A549 (cell line): Measurements from ENCODE around the gene RGMB. TPM values are rescaled to one million over a fixed set of nuclear protein-coding genes. Genes with fewer than 3 reads are reported as not detected.

Experiments
- ATAC-seq, 2 experiments: fragments of 200-7000 bp in 1 of 2; fragments of >200 bp in 1 of 2; cut with Nextera tagmentation in 1 of 2; cut with Tn5 transposase in 1 of 2; 3 replicates each; pipeline versions ENCODE4 v1.8.0 to v1.9.1; 2018 to 2020; ENCODE audit warnings: mild to moderate bottlenecking in 1 of 2, moderate library complexity in 1 of 2
- CTCF ChIA-PET: fragments of 300-600 bp; sonication (Branson Sonifier 250); formaldehyde crosslinking; extraction: SDS; loops from one replicate; lab custom pipeline; 2021; ENCODE audit warnings: antibody characterized with exemption, inconsistent platforms; lab: Yijun Ruan, JAX
- POLR2A ChIA-PET: fragments of 350-600 bp; formaldehyde crosslinking; extraction: SDS; loops from one replicate; lab custom pipeline; 2021; ENCODE audit warnings: antibody characterized with exemption, inconsistent platforms; lab: Yijun Ruan, JAX
- DNase-seq, 2 experiments: peaks; one replicate each; pipeline versions ENCODE4 v3.0.0 to v3.0.0-alpha.2; 2011 to 2016; ENCODE audit warnings: low read depth in 1 of 2, low spot score in 1 of 2
- FAIRE-seq: peaks from 2 replicates; lab custom pipeline; 2011; peaks lifted over from hg19 to GRCh38; lab: Jason Lieb, UNC
- H3K27ac ChIP-seq, 2 experiments: fragments of >200 bp; sonication (Bioruptor Twin); formaldehyde crosslinking; 3 replicates each; pipeline ENCODE4 v1.5.1; 2016 to 2017
- H3K4me1 ChIP-seq: fragments of >200 bp; sonication (Bioruptor Twin); formaldehyde crosslinking; 3 replicates; pipeline ENCODE4 v1.6.1; 2016
- H3K4me2 ChIP-seq: fragments of >200 bp; sonication (Bioruptor Twin); formaldehyde crosslinking; 3 replicates; pipeline ENCODE4 v1.6.1; 2016
- H3K4me3 ChIP-seq: fragments of >200 bp; sonication (Bioruptor Twin); formaldehyde crosslinking; 3 replicates; pipeline ENCODE4 v1.5.1; 2016
- H3K9me3 ChIP-seq: fragments of >200 bp; sonication (Bioruptor Twin); formaldehyde crosslinking; 3 replicates; pipeline ENCODE4 v1.6.1; 2016
- CBX2 ChIP-seq: fragments of 200-600 bp; sonication (generic); IDR thresholded peaks from 2 replicates; pipeline ENCODE4 v1.6.1; 2016; ENCODE audit warnings: low read depth, mild to moderate bottlenecking, borderline replicate concordance
- HOXA7 ChIP-seq: fragments of 250-450 bp; sonication (Bioruptor Pico); IDR thresholded peaks from 2 replicates; pipeline ENCODE4 v1.5.0; 2020; ENCODE audit warnings: mild to moderate bottlenecking, moderate library complexity
- HOXB5 ChIP-seq: fragments of 250-450 bp; sonication (Bioruptor Pico); IDR thresholded peaks from 2 replicates; pipeline ENCODE4 v1.5.0; 2020; ENCODE audit warnings: mild to moderate bottlenecking, moderate library complexity
- JUN ChIP-seq, 2 experiments: fragments of >200 bp; sonication (Bioruptor Twin); formaldehyde crosslinking; IDR thresholded peaks; 2 replicates in 1 of 2; 3 replicates in 1 of 2; pipeline ENCODE4 v1.6.1; 2016 to 2017
- JUNB ChIP-seq: fragments of >200 bp; sonication (Bioruptor Twin); formaldehyde crosslinking; IDR thresholded peaks from 2 replicates; pipeline ENCODE4 v1.6.1; 2016
- MYC ChIP-seq: IDR thresholded peaks from 2 replicates; pipeline ENCODE4 v1.6.1; 2012; ENCODE audit warnings: mild to moderate bottlenecking, inconsistent platforms, low read length, improper control_type of control experiment, borderline replicate concordance
- NFE2L2 ChIP-seq: fragments of 150-350 bp; conservative IDR thresholded peaks from 2 replicates; pipeline ENCODE4 v1.6.1; 2014; ENCODE audit warnings: low read length
- PHF8 ChIP-seq: fragments of 200-600 bp; sonication (generic); IDR thresholded peaks from 2 replicates; pipeline ENCODE4 v1.6.1; 2016; ENCODE audit warnings: low read depth, mild to moderate bottlenecking, antibody characterized with exemption, moderate library complexity, borderline replicate concordance
- POLR2A ChIP-seq: IDR thresholded peaks from 2 replicates; pipeline ENCODE4 v1.6.1; 2012; ENCODE audit warnings: mild to moderate bottlenecking, low read length
- RCOR1 ChIP-seq: fragments of 150-350 bp; IDR thresholded peaks from 2 replicates; pipeline ENCODE4 v1.6.1; 2014; ENCODE audit warnings: antibody characterized with exemption, low read length, low read depth
- SMC3 ChIP-seq: fragments of >200 bp; sonication (Bioruptor Twin); formaldehyde crosslinking; IDR thresholded peaks from 3 replicates; pipeline ENCODE4 v1.6.1; 2018; ENCODE audit warnings: inconsistent platforms
- SREBF2 ChIP-seq: fragments of 450-650 bp; IDR thresholded peaks from 2 replicates; pipeline ENCODE4 v1.6.1; 2014; ENCODE audit warnings: mild to moderate bottlenecking, moderate library complexity
- ZC3H11A ChIP-seq: fragments of 450-650 bp; IDR thresholded peaks from 2 replicates; pipeline ENCODE4 v1.6.1; 2014; ENCODE audit warnings: antibody characterized with exemption, mild to moderate bottlenecking
- ZNF302 ChIP-seq: fragments of 250-450 bp; sonication (Bioruptor Pico); IDR thresholded peaks from 2 replicates; pipeline ENCODE4 v1.9.0; 2021; ENCODE audit warnings: inconsistent platforms, mild to moderate bottlenecking, moderate library complexity
- WGBS: methylation state at CpG from one replicate; pipeline ENCODE4 v1.1.6; 2017; ENCODE audit errors: missing lambda C conversion rate; 5-methylcytosine and 5-hydroxymethylcytosine counted together
- polyA minus RNA-seq: library from RNA; depleted of rRNA, polyadenylated mRNA; stranded (reverse); fragments of >200 nt; gene quantifications from 2 replicates; pipeline ENCODE4 v1.2.3, GENCODE V29; 2011; rRNA and poly(A)+ RNA removed
- polyA plus RNA-seq, 4 experiments: library from polyadenylated mRNA; depleted of rRNA in 3 of 4; stranded (reverse); fragments of >200 nt; fragmentation: RNase III in 1 of 4; extraction: RNeasy Plus Mini Kit Qiagen cat#74134 plus additional on column Dnase treatment in 1 of 4; gene quantifications; 2 replicates in 3 of 4; 3 replicates in 1 of 4; pipeline ENCODE4 v1.2.3, GENCODE V29; 2011 to 2017
- TF ChIP-seq, protein P1 (sequence below): fragments of 450-650 bp; IDR thresholded peaks from 2 replicates; pipeline ENCODE4 v1.6.1; 2014; ENCODE audit warnings: antibody characterized with exemption
- TF ChIP-seq, protein P2 (sequence below): fragments of >200 bp; sonication (Bioruptor Twin); formaldehyde crosslinking; IDR thresholded peaks from 3 replicates; pipeline ENCODE4 v1.5.1; 2016
- TF ChIP-seq, protein P3 (sequence below): IDR thresholded peaks from 2 replicates; pipeline ENCODE4 v1.6.1; 2012
- TF ChIP-seq, protein P4 (sequence below): fragments of >200 bp; sonication (Bioruptor Twin); formaldehyde crosslinking; IDR thresholded peaks from 3 replicates; pipeline ENCODE4 v1.6.1; 2016
- TF ChIP-seq, protein P5 (sequence below): IDR thresholded peaks from 2 replicates; pipeline ENCODE4 v1.6.1; 2012; ENCODE audit warnings: low read depth, borderline replicate concordance
- TF ChIP-seq, protein P6 (sequence below): fragments of 150-350 bp; IDR thresholded peaks from 2 replicates; pipeline ENCODE4 v1.6.1; 2014; ENCODE audit warnings: low read depth, mild to moderate bottlenecking, low read length

RGMB gene, protein sequence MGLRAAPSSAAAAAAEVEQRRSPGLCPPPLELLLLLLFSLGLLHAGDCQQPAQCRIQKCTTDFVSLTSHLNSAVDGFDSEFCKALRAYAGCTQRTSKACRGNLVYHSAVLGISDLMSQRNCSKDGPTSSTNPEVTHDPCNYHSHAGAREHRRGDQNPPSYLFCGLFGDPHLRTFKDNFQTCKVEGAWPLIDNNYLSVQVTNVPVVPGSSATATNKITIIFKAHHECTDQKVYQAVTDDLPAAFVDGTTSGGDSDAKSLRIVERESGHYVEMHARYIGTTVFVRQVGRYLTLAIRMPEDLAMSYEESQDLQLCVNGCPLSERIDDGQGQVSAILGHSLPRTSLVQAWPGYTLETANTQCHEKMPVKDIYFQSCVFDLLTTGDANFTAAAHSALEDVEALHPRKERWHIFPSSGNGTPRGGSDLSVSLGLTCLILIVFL
- polyA plus RNA-seq (2011; rRNA removed) (5.3 and 7.5 TPM in 2 replicates), polyA plus RNA-seq (2017; fragmentation: RNase III; extraction: RNeasy Plus Mini Kit Qiagen cat#74134 plus additional on column Dnase treatment) (5.6 to 6.1 TPM (median 6.1 TPM) in 3 replicates), polyA minus RNA-seq (13.0 and 14.7 TPM in 2 replicates)
- 8.5 and 10.8 TPM in 2 replicates for polyA plus RNA-seq (2012; cell fraction: cytosol; rRNA removed)
- polyA plus RNA-seq (2012; cell fraction: nucleus; rRNA removed), result 11.4 and 13.6 TPM in 2 replicates

DNA sequence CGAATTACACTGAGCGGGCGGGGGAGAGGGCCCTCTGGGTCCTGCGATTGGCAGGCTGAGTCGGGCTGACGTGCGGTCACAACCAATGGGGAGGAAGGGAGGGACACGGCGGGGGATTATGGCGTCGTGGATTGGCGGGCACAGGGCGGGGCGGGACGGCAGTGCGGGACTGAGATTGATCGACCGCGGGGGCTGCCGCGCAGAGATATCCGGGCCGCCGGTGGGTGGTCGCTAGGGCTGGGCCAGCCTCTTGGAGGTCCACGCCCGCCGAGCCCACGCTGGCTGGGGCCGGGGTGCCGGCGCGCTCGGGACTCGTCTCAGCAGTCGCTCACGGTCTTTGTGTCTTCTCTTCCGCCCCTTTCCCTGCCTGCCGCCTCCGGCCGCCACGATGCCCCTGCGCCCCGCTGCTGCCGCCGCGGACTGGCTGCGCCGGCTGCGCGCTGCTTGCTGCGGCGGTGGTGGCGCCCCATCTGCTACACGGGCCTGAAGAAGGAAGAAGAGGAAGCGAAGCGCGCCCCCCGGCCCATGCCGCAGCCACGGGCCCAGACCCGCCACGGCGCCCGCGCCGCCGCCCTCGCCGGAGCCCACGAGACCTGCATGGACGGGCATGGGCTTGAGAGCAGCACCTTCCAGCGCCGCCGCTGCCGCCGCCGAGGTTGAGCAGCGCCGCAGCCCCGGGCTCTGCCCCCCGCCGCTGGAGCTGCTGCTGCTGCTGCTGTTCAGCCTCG is at the start of gene RGMB:
TSS of gene RGMB (plus strand) at position 200 of the 728 bp plus-strand sequence. CDS start at position 608, 408 bp downstream.
- DNase-seq (peak; percentile 98 to 99), FAIRE-seq (no peak), ATAC-seq (peak; percentile 81 to 89)
- CTCF ChIA-PET, result interaction anchor here (1.5 to 7.3 kb wide), 2 partner anchors 19 to 319 kb away, joined by 4 to 127 read pairs; no protein-coding TSS in a partner anchor
- Histone ChIP-seq H3K4me2 (peak within 1 kb of the TSS; percentile 94), H3K4me1 (peaks cover 22% of the 10 kb centered on the region), H3K9me3 (no peaks in the 10 kb centered on the region), H3K27ac (peak within 1 kb of the TSS; percentile 77 to 92), H3K4me3 (peak within 1 kb of the TSS; percentile 57)
- POLR2A ChIA-PET, result no interaction called here
- TF ChIP-seq, protein P1, sequence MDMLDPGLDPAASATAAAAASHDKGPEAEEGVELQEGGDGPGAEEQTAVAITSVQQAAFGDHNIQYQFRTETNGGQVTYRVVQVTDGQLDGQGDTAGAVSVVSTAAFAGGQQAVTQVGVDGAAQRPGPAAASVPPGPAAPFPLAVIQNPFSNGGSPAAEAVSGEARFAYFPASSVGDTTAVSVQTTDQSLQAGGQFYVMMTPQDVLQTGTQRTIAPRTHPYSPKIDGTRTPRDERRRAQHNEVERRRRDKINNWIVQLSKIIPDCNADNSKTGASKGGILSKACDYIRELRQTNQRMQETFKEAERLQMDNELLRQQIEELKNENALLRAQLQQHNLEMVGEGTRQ, result no peak
- TF ChIP-seq HOXB5 (CRISPR knock-in tag) (peak; percentile 97; the same call in 1 of the 2 replicates), POLR2A (peak; percentile 59; the same call in 1 of the 2 replicates), PHF8 (peak; percentile 60), SREBF2 (no peak), NFE2L2 (no peak), JUN (IDR thresholded peaks at IDR 0.05) (peak; percentile 16 to 66; a peak in 3 of 5 replicates)
- TF ChIP-seq, protein P2, sequence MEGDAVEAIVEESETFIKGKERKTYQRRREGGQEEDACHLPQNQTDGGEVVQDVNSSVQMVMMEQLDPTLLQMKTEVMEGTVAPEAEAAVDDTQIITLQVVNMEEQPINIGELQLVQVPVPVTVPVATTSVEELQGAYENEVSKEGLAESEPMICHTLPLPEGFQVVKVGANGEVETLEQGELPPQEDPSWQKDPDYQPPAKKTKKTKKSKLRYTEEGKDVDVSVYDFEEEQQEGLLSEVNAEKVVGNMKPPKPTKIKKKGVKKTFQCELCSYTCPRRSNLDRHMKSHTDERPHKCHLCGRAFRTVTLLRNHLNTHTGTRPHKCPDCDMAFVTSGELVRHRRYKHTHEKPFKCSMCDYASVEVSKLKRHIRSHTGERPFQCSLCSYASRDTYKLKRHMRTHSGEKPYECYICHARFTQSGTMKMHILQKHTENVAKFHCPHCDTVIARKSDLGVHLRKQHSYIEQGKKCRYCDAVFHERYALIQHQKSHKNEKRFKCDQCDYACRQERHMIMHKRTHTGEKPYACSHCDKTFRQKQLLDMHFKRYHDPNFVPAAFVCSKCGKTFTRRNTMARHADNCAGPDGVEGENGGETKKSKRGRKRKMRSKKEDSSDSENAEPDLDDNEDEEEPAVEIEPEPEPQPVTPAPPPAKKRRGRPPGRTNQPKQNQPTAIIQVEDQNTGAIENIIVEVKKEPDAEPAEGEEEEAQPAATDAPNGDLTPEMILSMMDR, result peak; percentile 32; the same call in 2 of the 3 replicates
- TF ChIP-seq, protein P3, sequence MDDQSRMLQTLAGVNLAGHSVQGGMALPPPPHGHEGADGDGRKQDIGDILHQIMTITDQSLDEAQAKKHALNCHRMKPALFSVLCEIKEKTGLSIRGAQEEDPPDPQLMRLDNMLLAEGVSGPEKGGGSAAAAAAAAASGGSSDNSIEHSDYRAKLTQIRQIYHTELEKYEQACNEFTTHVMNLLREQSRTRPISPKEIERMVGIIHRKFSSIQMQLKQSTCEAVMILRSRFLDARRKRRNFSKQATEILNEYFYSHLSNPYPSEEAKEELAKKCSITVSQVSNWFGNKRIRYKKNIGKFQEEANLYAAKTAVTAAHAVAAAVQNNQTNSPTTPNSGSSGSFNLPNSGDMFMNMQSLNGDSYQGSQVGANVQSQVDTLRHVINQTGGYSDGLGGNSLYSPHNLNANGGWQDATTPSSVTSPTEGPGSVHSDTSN, result peak; percentile 91
- TF ChIP-seq, protein P4, sequence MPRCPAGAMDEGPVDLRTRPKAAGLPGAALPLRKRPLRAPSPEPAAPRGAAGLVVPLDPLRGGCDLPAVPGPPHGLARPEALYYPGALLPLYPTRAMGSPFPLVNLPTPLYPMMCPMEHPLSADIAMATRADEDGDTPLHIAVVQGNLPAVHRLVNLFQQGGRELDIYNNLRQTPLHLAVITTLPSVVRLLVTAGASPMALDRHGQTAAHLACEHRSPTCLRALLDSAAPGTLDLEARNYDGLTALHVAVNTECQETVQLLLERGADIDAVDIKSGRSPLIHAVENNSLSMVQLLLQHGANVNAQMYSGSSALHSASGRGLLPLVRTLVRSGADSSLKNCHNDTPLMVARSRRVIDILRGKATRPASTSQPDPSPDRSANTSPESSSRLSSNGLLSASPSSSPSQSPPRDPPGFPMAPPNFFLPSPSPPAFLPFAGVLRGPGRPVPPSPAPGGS, result peak; percentile 57; the same call in 1 of the 3 replicates
- TF ChIP-seq, protein P5, sequence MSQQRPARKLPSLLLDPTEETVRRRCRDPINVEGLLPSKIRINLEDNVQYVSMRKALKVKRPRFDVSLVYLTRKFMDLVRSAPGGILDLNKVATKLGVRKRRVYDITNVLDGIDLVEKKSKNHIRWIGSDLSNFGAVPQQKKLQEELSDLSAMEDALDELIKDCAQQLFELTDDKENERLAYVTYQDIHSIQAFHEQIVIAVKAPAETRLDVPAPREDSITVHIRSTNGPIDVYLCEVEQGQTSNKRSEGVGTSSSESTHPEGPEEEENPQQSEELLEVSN, result no peak
- 0% methylated on average over 27 of the region's 84 CpGs for WGBS

DNA sequence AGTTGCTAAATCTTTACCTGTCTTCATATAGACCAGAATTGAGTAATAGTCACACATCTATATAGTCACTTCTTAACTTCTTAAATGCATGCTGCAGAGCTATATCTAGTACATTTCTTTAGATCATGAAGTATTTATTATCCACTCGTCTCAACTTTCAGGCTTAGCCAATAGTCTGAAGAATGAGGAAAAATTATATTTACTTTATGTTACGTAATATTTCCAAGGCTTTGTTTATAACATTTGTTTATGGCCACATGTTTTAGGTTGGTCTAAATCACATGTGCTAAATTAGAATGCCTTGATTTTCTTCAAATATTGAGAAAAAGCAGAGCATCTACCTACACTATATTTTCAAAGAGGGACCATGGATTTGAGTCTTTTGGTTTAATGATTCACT is 47.2 kb upstream of the RGMB start:
- ChIA-PET CTCF (interaction anchor here (0.7 to 2.2 kb wide), 3 partner anchors 42 to 609 kb away, joined by 3 to 5 read pairs (median 4); no protein-coding TSS in a partner anchor), POLR2A (no interaction called here)
- TF ChIP-seq ZC3H11A (no peak), SMC3 (no peak), HOXA7 (CRISPR knock-in tag) (no peak), SREBF2 (no peak), MYC (no peak), ZNF302 (CRISPR knock-in tag) (no peak), JUNB (no peak), RCOR1 (no peak), CBX2 (no peak), JUN (IDR thresholded peaks at IDR 0.05) (no peak)
- TF ChIP-seq, protein P6, sequence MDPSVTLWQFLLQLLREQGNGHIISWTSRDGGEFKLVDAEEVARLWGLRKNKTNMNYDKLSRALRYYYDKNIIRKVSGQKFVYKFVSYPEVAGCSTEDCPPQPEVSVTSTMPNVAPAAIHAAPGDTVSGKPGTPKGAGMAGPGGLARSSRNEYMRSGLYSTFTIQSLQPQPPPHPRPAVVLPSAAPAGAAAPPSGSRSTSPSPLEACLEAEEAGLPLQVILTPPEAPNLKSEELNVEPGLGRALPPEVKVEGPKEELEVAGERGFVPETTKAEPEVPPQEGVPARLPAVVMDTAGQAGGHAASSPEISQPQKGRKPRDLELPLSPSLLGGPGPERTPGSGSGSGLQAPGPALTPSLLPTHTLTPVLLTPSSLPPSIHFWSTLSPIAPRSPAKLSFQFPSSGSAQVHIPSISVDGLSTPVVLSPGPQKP, result no peak
- TF ChIP-seq, protein P1, result no peak
- no peaks in the 10 kb centered on the region for H3K9me3 ChIP-seq
- H3K4me3 ChIP-seq, result no peak overlapping the region
- DNase-seq (no peak), FAIRE-seq (no peak), ATAC-seq (no peak)
- H3K4me1 ChIP-seq, result no peaks in the 10 kb centered on the region
- WGBS, result 31% methylated on average over 2 of the region's 2 CpGs
- no peak overlapping the region for H3K27ac ChIP-seq
- no peak overlapping the region for H3K4me2 ChIP-seq
